CD4-positive, alpha-beta T cell treated with Interleukin-10 for 1 hour (primary cell): ENCODE measurements around the gene PKNOX2.

ENCODE experiments used
- DNase-seq: peaks from one replicate; pipeline ENCODE4 v3.0.0-alpha.2; 2020

PKNOX2 gene

GRCh38 chr11:125155767-125156166 lies 8.8 kb upstream of the PKNOX2 start:
- no peak for DNase-seq

GRCh38 chr11:125156346-125157117 lies 8.0 kb upstream of the PKNOX2 start:
- DNase-seq = no peak

- DNase-seq = no peak
These were observed 7.3 kb upstream of the PKNOX2 start for GRCh38 chr11:125157118-125157733.

- no peak for DNase-seq
These were observed 6.4 kb upstream of the PKNOX2 start for GRCh38 chr11:125157953-125158680.

GRCh38 chr11:125162743-125163142 lies 1.8 kb upstream of the PKNOX2 start:
- no peak for DNase-seq

- DNase-seq = no peak
These were observed 1.0 kb upstream of the PKNOX2 start for GRCh38 chr11:125163431-125164063.

- no peak for DNase-seq
These were observed 495 bp upstream of the PKNOX2 start for GRCh38 chr11:125164091-125164421.

- DNase-seq = no peak
These were observed 726 bp downstream of the PKNOX2 start for GRCh38 chr11:125165111-125165842.

GRCh38 chr11:125165843-125166763 lies 1.6 kb downstream of the PKNOX2 start:
- no peak for DNase-seq

- DNase-seq = no peak
These were observed 2.3 kb downstream of the PKNOX2 start for GRCh38 chr11:125166764-125167291.

GRCh38 chr11:125167292-125167953 lies 2.9 kb downstream of the PKNOX2 start:
- DNase-seq = no peak

GRCh38 chr11:125167954-125168835 lies 3.6 kb downstream of the PKNOX2 start:
- no peak for DNase-seq

GRCh38 chr11:125168918-125169456 lies 4.4 kb downstream of the PKNOX2 start:
- no peak for DNase-seq

GRCh38 chr11:125170001-125170509 lies 5.5 kb downstream of the PKNOX2 start:
- no peak for DNase-seq

GRCh38 chr11:125170510-125171031 lies 6.0 kb downstream of the PKNOX2 start:
- no peak for DNase-seq

- no peak for DNase-seq
These were observed 7.4 kb downstream of the PKNOX2 start for GRCh38 chr11:125171974-125172373.

GRCh38 chr11:125173027-125173426 lies 8.5 kb downstream of the PKNOX2 start:
- no peak for DNase-seq

GRCh38 chr11:125173556-125173955 lies 9.0 kb downstream of the PKNOX2 start:
- DNase-seq = no peak

- no peak for DNase-seq
These were observed 9.5 kb downstream of the PKNOX2 start for GRCh38 chr11:125174057-125174456.
